Stimulated activated naive CD8-positive, alpha-beta T cell treated with anti-CD3 and anti-CD28 coated beads, Interleukin-15, Interleukin-2, amounts not matched to agents 100 U/mL and 50 U/mL, for 24 hours (primary cell): Measurements from ENCODE around the gene MED9.
"Not testable (repeated sequence)": the region's sequence is repeated elsewhere in the genome, so short reads cannot be mapped to it uniquely, and the experiment has no call there.

Experiments
- ATAC-seq: fragments of 150-1000 bp; cut with Tn5 transposase; one replicate; pipeline ENCODE4 v1.10.0; 2021
- DNase-seq: peaks from one replicate; pipeline ENCODE4 v3.0.0; 2021

The MED9 gene

DNA sequence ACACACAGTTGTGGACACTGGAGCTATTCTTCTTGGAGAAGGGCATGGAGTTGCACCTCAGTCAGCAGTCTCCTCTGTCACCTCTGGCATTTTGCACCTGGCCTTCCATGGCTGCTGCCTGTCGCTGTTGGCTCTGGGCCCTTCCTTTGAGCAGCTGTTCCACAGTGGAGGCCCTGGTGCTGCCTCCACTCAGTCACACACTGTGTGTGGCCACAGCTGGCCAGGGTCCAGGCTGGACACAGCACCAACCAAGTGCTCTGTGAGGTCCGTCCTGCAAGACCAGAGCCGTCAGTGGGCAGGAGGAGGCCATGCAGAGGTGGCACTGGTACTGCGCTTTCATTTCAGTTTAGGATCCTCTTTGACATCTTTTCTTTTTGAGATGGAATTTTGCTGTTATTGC is 21.6 kb upstream of the MED9 start:
- no peak for ATAC-seq
- DNase-seq: no peak

GRCh38 chr17:17456251-17456650 is 20.5 kb upstream of the MED9 start:
- ATAC-seq (no peak), DNase-seq (no peak)

- no peak for ATAC-seq
Observed at GRCh38 chr17:17457680-17458079, 19.1 kb upstream of the MED9 start.

GRCh38 chr17:17460038-17460437 is 16.8 kb upstream of the MED9 start:
- no peak for ATAC-seq
- DNase-seq: no peak

More at GRCh38 chr17:17457680-17458079, 19.1 kb upstream of the MED9 start:
- no peak for DNase-seq

DNA sequence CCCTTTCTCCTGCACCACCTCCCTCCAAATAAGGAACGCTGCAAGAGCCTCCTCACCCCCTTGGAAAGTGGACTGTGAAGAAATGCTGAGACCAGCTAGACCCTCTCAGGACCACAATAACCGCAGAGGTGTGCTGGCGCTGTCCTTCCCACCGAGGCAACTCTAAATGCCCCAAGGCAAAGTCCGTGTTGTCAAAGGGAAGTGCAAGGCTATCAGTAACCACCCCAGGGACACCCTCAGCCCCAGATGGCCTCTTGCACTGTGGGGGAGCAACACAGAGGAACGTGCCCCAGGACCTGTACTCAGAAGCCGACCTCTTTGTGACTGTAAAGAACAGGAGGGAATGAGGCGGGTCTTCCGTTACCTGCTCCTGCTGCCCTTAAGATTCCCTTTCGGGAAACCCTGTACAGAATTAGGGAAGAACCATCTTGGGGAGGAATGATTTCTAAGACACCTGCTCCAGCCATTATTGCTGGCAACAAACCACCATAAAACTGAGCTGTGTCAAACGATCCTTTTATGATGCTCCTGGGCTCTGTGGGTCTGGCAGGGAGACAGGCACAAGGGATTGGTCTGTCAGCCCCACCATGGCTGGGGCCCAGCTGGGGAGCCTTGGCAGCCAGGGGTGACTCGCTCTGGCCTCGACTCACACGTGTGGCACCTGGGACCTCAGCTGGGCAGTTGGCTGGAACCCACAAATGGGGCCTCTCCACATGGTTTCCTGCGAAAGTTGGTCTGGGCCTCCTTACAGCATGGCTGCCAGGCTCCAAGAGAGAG is 14.6 kb upstream of the MED9 start:
- DNase-seq (no peak), ATAC-seq (no peak)

DNA sequence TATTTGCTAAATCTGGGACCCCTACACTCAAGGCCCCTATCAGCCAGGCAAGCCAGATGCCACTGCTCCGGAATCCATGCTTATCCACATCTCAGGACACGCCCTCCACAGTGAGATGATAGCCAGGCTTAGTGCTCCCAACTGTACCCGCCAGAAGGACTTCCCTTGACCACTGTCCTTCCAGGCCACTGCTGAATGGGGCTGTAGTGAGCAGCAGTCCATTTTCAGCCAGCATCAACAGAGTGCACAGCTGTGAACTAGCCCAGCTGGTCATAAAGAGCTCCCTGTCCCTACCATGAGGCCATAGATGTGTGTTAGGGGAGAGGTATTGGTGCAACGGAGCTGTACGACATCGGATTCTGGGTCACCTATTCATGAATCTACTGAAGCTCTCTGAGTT is 13.0 kb upstream of the MED9 start:
- ATAC-seq (no peak), DNase-seq (no peak)

GRCh38 chr17:17465878-17466277 is 10.9 kb upstream of the MED9 start:
- not testable (repeated sequence) for ATAC-seq, DNase-seq

GRCh38 chr17:17466511-17466910 is 10.3 kb upstream of the MED9 start:
- DNase-seq: no peak
- ATAC-seq: no peak

DNA sequence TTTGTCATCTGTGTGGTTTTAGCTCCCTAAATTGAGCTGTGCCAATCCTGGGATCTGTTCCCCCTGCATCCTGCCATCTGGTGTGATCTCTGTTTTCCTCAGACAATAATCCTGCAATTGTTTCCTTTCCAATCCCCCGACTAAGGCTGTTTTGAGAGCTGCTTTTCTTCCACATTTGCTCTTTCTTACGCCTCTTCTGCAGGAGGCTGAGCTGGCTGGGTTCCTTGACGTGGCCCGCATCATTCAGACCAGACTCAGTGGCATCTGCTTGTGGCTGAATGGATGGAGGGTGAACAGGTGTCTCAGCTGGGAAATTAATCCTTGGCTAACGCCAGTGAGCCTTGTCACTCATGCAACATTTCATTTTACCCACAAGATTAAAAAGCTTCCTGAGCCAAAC is 9.8 kb upstream of the MED9 start:
- DNase-seq (no peak), ATAC-seq (no peak)

DNA sequence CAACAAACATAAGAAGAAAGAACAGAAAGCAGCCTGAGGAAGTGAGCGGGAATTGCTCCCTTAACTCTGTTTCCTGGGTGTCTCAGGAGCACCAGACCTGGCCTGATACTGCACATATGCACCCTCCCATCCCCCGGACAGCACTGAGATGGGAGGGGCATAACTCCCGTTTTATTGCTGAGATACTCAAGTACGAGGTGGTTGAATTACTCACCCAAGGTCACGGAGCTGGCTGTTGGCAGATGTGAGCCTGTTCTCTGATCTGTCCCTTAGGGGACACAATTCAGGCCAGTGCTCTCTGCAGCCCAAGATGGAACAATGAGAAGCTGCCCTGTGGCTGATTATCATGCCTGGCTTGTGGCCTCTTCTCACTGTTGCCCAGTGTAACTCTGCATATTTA is 9.1 kb upstream of the MED9 start:
- DNase-seq (no peak), ATAC-seq (no peak)

GRCh38 chr17:17468217-17469010 is 8.4 kb upstream of the MED9 start:
- ATAC-seq (no peak), DNase-seq (no peak)

DNA sequence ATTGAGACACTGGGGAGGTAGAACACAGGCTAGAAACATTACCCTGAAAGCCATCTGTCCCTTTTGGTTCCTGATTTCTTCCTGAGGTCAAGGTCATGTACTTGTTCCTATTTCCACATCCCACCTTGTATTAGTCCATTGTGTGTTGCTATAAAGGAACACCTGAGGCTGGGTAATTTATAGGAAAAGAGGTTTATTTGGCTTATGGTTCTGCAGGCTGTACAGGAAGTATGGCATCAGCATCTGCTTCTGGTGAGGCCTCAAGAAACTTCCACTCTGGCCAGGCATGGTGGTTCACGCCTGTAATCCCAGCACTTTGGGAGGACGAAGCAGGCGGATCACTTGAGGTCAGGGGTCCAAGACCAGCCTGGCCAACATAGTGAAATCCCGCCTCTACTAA is 7.4 kb upstream of the MED9 start:
- DNase-seq (no peak), ATAC-seq (no peak)

DNA sequence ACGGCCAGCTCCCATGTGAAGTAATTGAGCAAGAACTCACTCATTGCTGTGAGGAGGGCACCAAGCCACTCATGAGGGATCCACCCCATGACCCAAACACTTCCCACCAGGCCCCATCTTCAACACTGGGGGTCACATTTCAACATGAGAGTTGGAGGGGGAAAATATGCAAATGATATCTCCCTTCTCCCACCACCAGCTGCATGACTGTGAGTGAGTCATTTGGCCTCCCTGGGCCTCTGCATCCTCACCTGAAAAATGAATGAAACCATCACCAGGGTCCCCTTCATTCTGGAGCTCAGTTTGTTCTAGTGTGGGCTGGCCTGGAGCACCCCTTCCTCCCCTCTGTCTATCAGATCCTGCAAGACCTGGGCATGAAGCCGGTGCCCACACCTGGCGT is 6.8 kb upstream of the MED9 start:
- no peak for DNase-seq
- peak; percentile 57 for ATAC-seq

GRCh38 chr17:17472333-17472920 is 4.4 kb upstream of the MED9 start:
- ATAC-seq (no peak), DNase-seq (no peak)

DNA sequence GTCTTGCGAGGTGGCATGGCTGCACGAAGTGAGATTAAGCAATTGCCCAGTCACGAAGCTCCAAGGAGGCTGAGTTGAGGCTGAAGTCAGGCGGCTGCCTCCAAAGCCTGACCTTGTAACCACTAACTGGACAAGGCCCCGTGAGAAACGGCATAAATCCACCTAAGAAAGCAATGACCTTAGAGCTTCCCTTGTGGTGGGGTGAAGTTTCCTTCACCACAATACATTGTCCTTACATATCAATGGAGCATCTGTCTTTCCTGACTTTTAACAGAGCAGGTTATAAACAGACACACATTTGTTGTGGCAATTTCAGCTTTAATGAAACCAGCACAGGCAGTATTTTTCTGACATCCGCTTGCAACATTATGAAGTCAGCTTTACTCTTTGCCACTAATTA is 2.5 kb upstream of the MED9 start:
- DNase-seq: no peak
- no peak for ATAC-seq

DNA sequence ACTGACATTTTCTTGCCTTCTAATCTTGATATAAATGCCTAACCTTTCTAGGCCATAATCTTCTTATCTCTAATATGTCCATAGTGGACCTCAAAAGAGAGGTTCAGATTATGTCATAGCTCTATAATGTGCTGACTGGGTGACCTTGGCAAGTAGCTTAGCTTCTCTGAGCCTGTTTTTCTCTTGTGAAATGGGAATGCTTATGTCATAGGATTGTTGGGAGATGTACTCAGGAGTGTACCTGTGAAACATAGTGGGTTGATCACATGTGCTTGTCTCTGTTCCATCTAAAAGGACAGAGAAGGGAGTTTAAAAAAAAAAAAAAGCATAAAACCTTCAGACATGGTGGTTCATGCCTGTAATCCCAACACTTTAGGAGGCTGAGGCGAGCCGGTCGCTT is 2.4 kb downstream of the MED9 start:
- no peak for ATAC-seq
- no peak for DNase-seq

- DNase-seq (no peak), ATAC-seq (no peak)
Observed at GRCh38 chr17:17480593-17481148, 3.9 kb downstream of the MED9 start.

GRCh38 chr17:17481860-17482259 is 5.1 kb downstream of the MED9 start:
- no peak for ATAC-seq
- DNase-seq: no peak

GRCh38 chr17:17484451-17484899 is 7.7 kb downstream of the MED9 start:
- ATAC-seq: peak; percentile 98

DNA sequence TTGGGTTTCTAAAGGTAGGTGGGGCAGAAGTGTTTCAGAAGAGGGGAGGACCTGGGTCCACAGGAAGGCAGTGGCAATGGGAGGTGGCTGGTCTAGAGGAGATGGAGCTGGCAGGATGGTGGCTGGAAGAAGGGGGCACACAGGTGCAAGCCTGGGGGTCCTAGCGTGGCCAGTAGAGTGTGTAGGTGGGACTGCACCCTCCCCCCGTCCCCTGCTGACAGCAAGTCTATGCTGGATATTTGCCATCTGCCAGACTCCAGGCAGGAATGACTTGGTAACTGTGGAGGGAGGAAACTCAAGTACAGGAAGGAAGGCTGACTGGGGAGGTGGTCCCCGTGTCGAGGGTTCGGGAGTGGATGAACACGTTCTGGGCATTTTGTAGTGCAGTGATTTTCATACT is 8.6 kb downstream of the MED9 start:
- no peak for ATAC-seq
- no peak for DNase-seq

More at GRCh38 chr17:17484451-17484899, 7.7 kb downstream of the MED9 start:
- DNase-seq: peak; percentile 70

GRCh38 chr17:17486416-17486815 is 9.6 kb downstream of the MED9 start:
- not testable (repeated sequence) for ATAC-seq, DNase-seq

GRCh38 chr17:17487998-17488397 is 11.2 kb downstream of the MED9 start:
- ATAC-seq (no peak), DNase-seq (no peak)

DNA sequence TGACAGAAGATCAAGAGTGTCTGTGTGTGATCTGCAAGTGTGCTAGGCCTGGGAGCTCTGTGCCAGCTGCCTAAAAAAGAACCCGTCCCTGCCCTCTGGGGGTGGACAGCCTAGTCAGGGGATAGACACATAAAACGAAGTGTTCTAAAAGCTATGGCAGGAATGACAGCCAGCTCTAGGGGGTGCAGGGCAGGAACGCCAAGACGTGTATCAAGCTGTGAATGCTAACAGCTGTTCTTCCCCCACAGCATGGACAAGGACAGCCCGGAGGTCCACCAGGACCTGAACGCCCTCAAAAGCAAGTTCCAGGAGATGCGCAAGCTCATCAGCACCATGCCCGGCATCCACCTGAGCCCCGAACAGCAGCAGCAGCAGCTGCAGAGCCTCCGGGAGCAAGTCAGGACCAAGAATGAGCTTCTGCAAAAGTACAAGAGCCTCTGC is 14.3 kb downstream of the MED9 start:
- ATAC-seq (no peak), DNase-seq (no peak)
